ENCODE results near the gene PPM1F. TPM values are rescaled to one million over a fixed set of nuclear protein-coding genes. Genes with fewer than 3 reads are reported as not detected.

PPM1F gene
- polyA plus RNA-seq (ENCODE audit: low read depth in 6 of 6): 10 to 100 TPM in 2 of 6 donors, 1 to 10 TPM in 4; 4.9 to 11.5 (median 8.2) TPM

GRCh38 chr22:21952586-21953571 lies at the start of gene PPM1F:
Gene PPM1F, minus strand, starts transcription at chr22:21952848. Its CDS starts 6,800 bp downstream, at chr22:21946048.
- Mint-ChIP-seq H3K36me3 (no peaks in the 10 kb centered on the region), H3K4me1 (peaks cover 16 to 21% (median 21%) of the 10 kb centered on the region in 3 donors), H3K27me3 (no peaks in the 10 kb centered on the region), H3K27ac (peak within 1 kb of the TSS in 5 of 6 donors; percentile 60 to 94 (median 67)), H3K4me3 (peak within 1 kb of the TSS; percentile 76 to 94 (median 88)), H3K9me3 (no peaks in the 10 kb centered on the region)
- DNase-seq: peak; percentile 92
- peak; percentile 82 for ATAC-seq (ENCODE audit: low read depth in 2 of 2)

GRCh38 chr22:22001664-22002525 lies 49.2 kb upstream of the PPM1F start:
- ATAC-seq (ENCODE audit: low read depth in 2 of 2): no peak
- Mint-ChIP-seq H3K4me1 (no peaks in the 10 kb centered on the region), H3K4me3 (no peak overlapping the region)

GRCh38 chr22:21998595-21999247 lies 46.1 kb upstream of the PPM1F start:
- H3K27ac Mint-ChIP-seq: peak overlapping the region in 1 of 6 donors; percentile 27
- no peak overlapping the region for H3K4me3 Mint-ChIP-seq
- ATAC-seq (ENCODE audit: low read depth in 2 of 2) (no peak), DNase-seq (no peak)
- peaks cover 0 to 6% (median 0%) of the 10 kb centered on the region in 3 donors for H3K4me1 Mint-ChIP-seq
- H3K36me3 Mint-ChIP-seq: no peaks in the 10 kb centered on the region
- H3K9me3 Mint-ChIP-seq: no peaks in the 10 kb centered on the region
- no peaks in the 10 kb centered on the region for H3K27me3 Mint-ChIP-seq

More at GRCh38 chr22:22001664-22002525, 49.2 kb upstream of the PPM1F start:
- H3K9me3 Mint-ChIP-seq: no peaks in the 10 kb centered on the region
- no peak for DNase-seq
- no peaks in the 10 kb centered on the region for H3K27me3 Mint-ChIP-seq
- no peak overlapping the region for H3K27ac Mint-ChIP-seq
- no peaks in the 10 kb centered on the region for H3K36me3 Mint-ChIP-seq

GRCh38 chr22:21996175-21996720 lies 43.6 kb upstream of the PPM1F start:
- DNase-seq: no peak
- H3K36me3 Mint-ChIP-seq: no peaks in the 10 kb centered on the region
- H3K9me3 Mint-ChIP-seq: no peaks in the 10 kb centered on the region
- ATAC-seq (ENCODE audit: low read depth in 2 of 2): no peak
- H3K27ac Mint-ChIP-seq: peak overlapping the region in 1 of 6 donors; percentile 69
- no peak overlapping the region for H3K4me3 Mint-ChIP-seq
- H3K27me3 Mint-ChIP-seq: no peaks in the 10 kb centered on the region
- H3K4me1 Mint-ChIP-seq: peaks cover 0 to 6% (median 0%) of the 10 kb centered on the region in 3 donors

- H3K4me3 Mint-ChIP-seq: no peak overlapping the region
- no peak for DNase-seq
- H3K36me3 Mint-ChIP-seq: no peaks in the 10 kb centered on the region
- peak overlapping the region in 1 of 6 donors; percentile 11 for H3K27ac Mint-ChIP-seq
- peaks cover 0 to 6% (median 0%) of the 10 kb centered on the region in 3 donors for H3K4me1 Mint-ChIP-seq
- H3K27me3 Mint-ChIP-seq: no peaks in the 10 kb centered on the region
- no peaks in the 10 kb centered on the region for H3K9me3 Mint-ChIP-seq
- ATAC-seq (ENCODE audit: low read depth in 2 of 2): no peak
Observed at GRCh38 chr22:21995660-21996059, 43.0 kb upstream of the PPM1F start.

GRCh38 chr22:21994881-21995444 lies 42.3 kb upstream of the PPM1F start:
- Mint-ChIP-seq H3K27ac (peak overlapping the region in 1 of 6 donors; percentile 42), H3K9me3 (no peaks in the 10 kb centered on the region), H3K4me3 (no peak overlapping the region), H3K36me3 (no peaks in the 10 kb centered on the region), H3K27me3 (no peaks in the 10 kb centered on the region), H3K4me1 (peaks cover 0 to 6% (median 0%) of the 10 kb centered on the region in 3 donors)
- DNase-seq (no peak), ATAC-seq (ENCODE audit: low read depth in 2 of 2) (no peak)

GRCh38 chr22:21992593-21993237 lies 40.1 kb upstream of the PPM1F start:
- no peaks in the 10 kb centered on the region for H3K36me3 Mint-ChIP-seq
- ATAC-seq (ENCODE audit: low read depth in 2 of 2) (no peak), DNase-seq (no peak)
- no peak overlapping the region for H3K4me3 Mint-ChIP-seq
- H3K9me3 Mint-ChIP-seq: no peaks in the 10 kb centered on the region
- no peaks in the 10 kb centered on the region for H3K27me3 Mint-ChIP-seq
- no peak overlapping the region for H3K27ac Mint-ChIP-seq
- H3K4me1 Mint-ChIP-seq: peaks cover 0 to 6% (median 0%) of the 10 kb centered on the region in 3 donors

- DNase-seq (no peak), ATAC-seq (ENCODE audit: low read depth in 2 of 2) (no peak)
- peak overlapping the region in 1 of 6 donors; percentile 15 for H3K27ac Mint-ChIP-seq
- no peaks in the 10 kb centered on the region for H3K27me3 Mint-ChIP-seq
- H3K9me3 Mint-ChIP-seq: no peaks in the 10 kb centered on the region
- no peaks in the 10 kb centered on the region for H3K36me3 Mint-ChIP-seq
- no peak overlapping the region for H3K4me3 Mint-ChIP-seq
- peaks cover 0 to 6% (median 0%) of the 10 kb centered on the region in 3 donors for H3K4me1 Mint-ChIP-seq
Observed at GRCh38 chr22:21991774-21992173, 39.1 kb upstream of the PPM1F start.

- Mint-ChIP-seq H3K27ac (no peak overlapping the region), H3K4me1 (peaks cover 0 to 6% (median 0%) of the 10 kb centered on the region in 3 donors), H3K4me3 (no peak overlapping the region), H3K27me3 (no peaks in the 10 kb centered on the region), H3K36me3 (no peaks in the 10 kb centered on the region), H3K9me3 (no peaks in the 10 kb centered on the region)
- ATAC-seq (ENCODE audit: low read depth in 2 of 2) (no peak), DNase-seq (no peak)
Observed at GRCh38 chr22:21991304-21991596, 38.6 kb upstream of the PPM1F start.

GRCh38 chr22:21990445-21991303 lies 38.0 kb upstream of the PPM1F start:
- H3K4me3 Mint-ChIP-seq: peak overlapping the region in 1 of 8 donors; percentile 55
- no peaks in the 10 kb centered on the region for H3K9me3 Mint-ChIP-seq
- DNase-seq (no peak), ATAC-seq (ENCODE audit: low read depth in 2 of 2) (no peak)
- no peaks in the 10 kb centered on the region for H3K27me3 Mint-ChIP-seq
- H3K36me3 Mint-ChIP-seq: no peaks in the 10 kb centered on the region
- H3K27ac Mint-ChIP-seq: peak overlapping the region in 1 of 6 donors; percentile 20
- H3K4me1 Mint-ChIP-seq: peaks cover 0 to 2% (median 0%) of the 10 kb centered on the region in 3 donors

- ATAC-seq (ENCODE audit: low read depth in 2 of 2): no peak
- H3K9me3 Mint-ChIP-seq: no peaks in the 10 kb centered on the region
- no peak for DNase-seq
- no peaks in the 10 kb centered on the region for H3K4me1 Mint-ChIP-seq
- H3K36me3 Mint-ChIP-seq: no peaks in the 10 kb centered on the region
- no peaks in the 10 kb centered on the region for H3K27me3 Mint-ChIP-seq
- no peak overlapping the region for H3K27ac Mint-ChIP-seq
- no peak overlapping the region for H3K4me3 Mint-ChIP-seq
Observed at GRCh38 chr22:21989049-21989448, 36.4 kb upstream of the PPM1F start.

All from naive B cell (primary cell).